GM23248 (cell line): Measurements from ENCODE around the gene NYAP2. TPM values are rescaled to one million over a fixed set of nuclear protein-coding genes. Genes with fewer than 3 reads are reported as not detected.

ENCODE experiments used
- DNase-seq: peaks from one replicate; pipeline ENCODE4 v3.0.0-alpha.2; 2015
- H2AFZ ChIP-seq: fragments of 200-600 bp; sonication (generic); 2 replicates; pipeline ENCODE4 v1.6.1; 2016; ENCODE audit warnings: antibody characterized with exemption
- H3F3A ChIP-seq: fragments of 200-600 bp; sonication (generic); 2 replicates; pipeline ENCODE4 v1.6.1; 2016; ENCODE audit warnings: mild to moderate bottlenecking, antibody characterized with exemption, mixed run types; ENCODE audit not compliant: insufficient read depth
- H3K27ac ChIP-seq: fragments of 200-600 bp; sonication (generic); 2 replicates; pipeline ENCODE4 v1.5.1; 2016; ENCODE audit warnings: mild to moderate bottlenecking
- H3K27me3 ChIP-seq: fragments of 200-600 bp; sonication (generic); replicated peaks from 2 replicates; pipeline ENCODE4 v1.6.1; 2016; ENCODE audit warnings: mild to moderate bottlenecking; ENCODE audit not compliant: insufficient read depth
- H3K36me3 ChIP-seq: fragments of 200-600 bp; sonication (generic); 2 replicates; pipeline ENCODE4 v1.6.1; 2016; ENCODE audit warnings: low read depth, mild to moderate bottlenecking
- H3K4me1 ChIP-seq: fragments of 200-600 bp; sonication (generic); 2 replicates; pipeline ENCODE4 v1.6.1; 2016; ENCODE audit warnings: mild to moderate bottlenecking; ENCODE audit not compliant: insufficient read depth
- H3K4me2 ChIP-seq: fragments of 200-600 bp; sonication (generic); one replicate; pipeline ENCODE4 v1.6.1; 2016; ENCODE audit warnings: mild to moderate bottlenecking; ENCODE audit not compliant: unreplicated experiment
- H3K4me3 ChIP-seq: fragments of 200-600 bp; sonication (generic); 2 replicates; pipeline ENCODE4 v1.5.1; 2016; ENCODE audit warnings: mild to moderate bottlenecking
- H3K79me2 ChIP-seq: fragments of 200-600 bp; sonication (generic); 2 replicates; pipeline ENCODE4 v1.6.1; 2016; ENCODE audit warnings: mild to moderate bottlenecking; ENCODE audit not compliant: insufficient read depth
- H3K9ac ChIP-seq: fragments of 200-600 bp; sonication (generic); 2 replicates; pipeline ENCODE4 v1.6.1; 2016; ENCODE audit warnings: mild to moderate bottlenecking
- H3K9me2 ChIP-seq: fragments of 200-600 bp; sonication (generic); 2 replicates; pipeline ENCODE4 v1.6.1; 2016; ENCODE audit warnings: mixed run types, mild to moderate bottlenecking, moderate library complexity; ENCODE audit not compliant: insufficient read depth
- H3K9me3 ChIP-seq: fragments of 200-600 bp; sonication (generic); one replicate; pipeline ENCODE4 v1.6.1; 2017; ENCODE audit warnings: low read depth
- H4K20me1 ChIP-seq: fragments of 200-600 bp; sonication (generic); 2 replicates; pipeline ENCODE4 v1.6.0; 2016; ENCODE audit not compliant: insufficient read depth
- EZH2 ChIP-seq: fragments of 200-600 bp; sonication (generic); IDR thresholded peaks from 2 replicates; pipeline ENCODE4 v1.6.1; 2018; ENCODE audit warnings: antibody characterized with exemption, mild to moderate bottlenecking; ENCODE audit not compliant: insufficient read depth, poor library complexity, severe bottlenecking
- EZH2phosphoT487 ChIP-seq: fragments of 200-600 bp; sonication (generic); IDR thresholded peaks from 2 replicates; pipeline ENCODE4 v1.6.1; 2018; ENCODE audit warnings: antibody characterized with exemption, moderate library complexity, mild to moderate bottlenecking, low read depth; ENCODE audit not compliant: insufficient read depth
- WGBS, 2 experiments: methylation state at CpG; one replicate each; pipeline ENCODE4 v1.1.6; 2015 to 2017; ENCODE audit warnings: low lambda C conversion rate in 2 of 2, low coverage in 1 of 2; ENCODE audit errors: missing lambda C conversion rate in 2 of 2; 5-methylcytosine and 5-hydroxymethylcytosine counted together
- in situ Hi-C: fragments of 300-500 bp; cut with MboI; formaldehyde crosslinking; loops from 2 replicates; pipeline ENCODE4 v1.15.0; 2020
- polyA plus RNA-seq: library from polyadenylated mRNA; unstranded; fragments of >200 nt; fragmentation: Nextera tagmentation; extraction: Ambion mirVana; gene quantifications from 2 replicates; pipeline ENCODE4 v1.2.1, GENCODE V29; 2016
- total RNA-seq: library from RNA; depleted of rRNA; stranded (reverse); fragments of >200 nt; shearing (Covaris generic); gene quantifications from 2 replicates; pipeline ENCODE4 v1.2.3, GENCODE V29; 2014

The NYAP2 gene
- total and polyA plus RNA-seq, 2 experiments from 2014 or later: not detected

GRCh38 chr2:225398372-225398771, 1.1 kb upstream of the NYAP2 start:
- 8 to 14% methylated on average over 2 of the region's 2 CpGs for WGBS, 2 experiments

DNA sequence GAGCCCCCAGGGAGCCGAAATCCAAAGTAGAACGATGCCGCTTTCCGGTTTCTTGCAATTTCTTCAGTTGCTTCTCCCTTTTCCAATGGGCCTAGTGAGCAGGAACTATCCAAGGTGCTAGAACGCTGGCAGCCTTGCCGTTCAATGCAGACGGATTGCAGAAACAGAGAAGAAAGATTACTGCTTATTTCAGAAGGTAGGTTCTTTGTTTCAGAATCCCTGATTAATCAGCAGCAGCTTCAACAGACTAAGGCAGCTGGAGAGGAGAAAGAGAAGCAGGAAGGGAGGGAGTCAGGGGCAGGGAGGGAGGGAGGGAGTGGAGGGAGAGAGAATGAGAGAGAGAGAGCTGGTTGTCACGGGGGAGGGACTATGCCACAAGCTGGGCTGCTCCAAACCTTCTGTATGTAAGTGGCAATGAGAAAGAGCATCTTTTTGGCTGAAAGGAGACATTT, 576 bp downstream of the NYAP2 start:
- in situ Hi-C loops: no loop called here
- H3K27me3 ChIP-seq: no peaks in the 10 kb centered on the region
- no peaks in the 10 kb centered on the region for H3F3A ChIP-seq
- H3K79me2 ChIP-seq: no peaks in the 10 kb centered on the region
- H4K20me1 ChIP-seq: no peaks in the 10 kb centered on the region
- 12 to 24% methylated on average over 8 of the region's 8 CpGs for WGBS, 2 experiments
- no peak for TF ChIP-seq EZH2
- no peak for TF ChIP-seq EZH2phosphoT487
- H3K9me2 ChIP-seq: 0 out of 2 replicates have a peak, but pooled peaks cover 4% of the 10 kb centered on the region
- no peak overlapping the region for H3K4me2 ChIP-seq
- H3K4me1 ChIP-seq: no peaks in the 10 kb centered on the region
- peak; percentile 67 for DNase-seq
- H3K9me3 ChIP-seq: no peaks in the 10 kb centered on the region
- no peak overlapping the region for H3K27ac ChIP-seq
- H3K36me3 ChIP-seq: no peaks in the 10 kb centered on the region
- no peak overlapping the region for H3K4me3 ChIP-seq
- H3K9ac ChIP-seq: no peak overlapping the region
- H2AFZ ChIP-seq: no peak overlapping the region

More at GRCh38 chr2:225398372-225398771, 1.1 kb upstream of the NYAP2 start:
- Histone ChIP-seq H3K27me3 (no peaks in the 10 kb centered on the region), H3K4me3 (no peak overlapping the region), H3K9me3 (no peaks in the 10 kb centered on the region), H3K36me3 (no peaks in the 10 kb centered on the region), H3F3A (no peaks in the 10 kb centered on the region), H3K4me2 (no peak overlapping the region), H3K9me2 (0 out of 2 replicates have a peak, but pooled peaks cover 4% of the 10 kb centered on the region), H2AFZ (no peak overlapping the region), H3K27ac (no peak overlapping the region), H3K9ac (no peak overlapping the region), H3K4me1 (no peaks in the 10 kb centered on the region), H4K20me1 (no peaks in the 10 kb centered on the region), H3K79me2 (no peaks in the 10 kb centered on the region)
- in situ Hi-C loops: no loop called here
- TF ChIP-seq EZH2: no peak
- TF ChIP-seq EZH2phosphoT487: no peak
- DNase-seq: no peak

DNA sequence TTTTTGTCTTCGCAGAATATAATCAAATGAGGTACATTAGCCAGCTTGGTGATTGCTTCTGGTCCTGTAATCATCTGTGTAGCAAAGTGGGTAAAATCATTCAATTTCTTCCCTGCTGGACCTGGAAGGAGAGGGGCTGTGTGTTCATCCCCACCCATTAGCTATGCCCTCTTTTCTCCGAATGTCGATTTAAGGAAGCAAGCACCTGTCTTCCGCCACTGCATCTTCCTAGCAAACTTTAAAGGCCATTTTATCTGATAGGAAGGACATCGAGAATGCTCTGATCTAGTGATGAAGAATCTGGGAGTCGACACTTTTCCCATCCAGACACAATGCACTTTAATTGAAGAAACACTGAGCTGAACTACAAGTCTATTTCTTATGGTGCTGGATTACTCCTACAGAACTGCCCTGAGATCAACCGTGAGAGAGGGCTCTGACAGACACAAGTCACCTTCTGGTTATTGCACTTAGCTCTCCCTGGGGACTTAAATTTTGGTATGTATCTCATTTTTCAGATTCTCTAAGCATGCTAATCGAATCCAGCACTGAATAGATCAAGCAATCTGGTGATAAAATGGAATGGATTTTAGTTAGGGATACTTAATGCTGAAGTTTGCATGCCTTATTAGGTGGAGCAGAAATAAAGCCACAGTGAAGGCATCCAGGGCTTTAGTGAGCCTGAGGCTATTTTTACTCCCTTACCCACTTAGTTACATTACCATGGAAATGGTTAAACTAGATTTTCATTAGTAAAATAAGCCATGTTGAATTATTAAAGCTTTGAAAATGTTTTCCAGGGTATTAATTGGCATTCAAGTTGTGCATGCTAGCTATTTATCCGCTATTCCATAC, 1.3 kb downstream of the NYAP2 start:
- Histone ChIP-seq H3K4me3 (no peak overlapping the region), H3K9me3 (no peaks in the 10 kb centered on the region), H3K4me1 (no peaks in the 10 kb centered on the region), H4K20me1 (no peaks in the 10 kb centered on the region), H3K9me2 (0 out of 2 replicates have a peak, but pooled peaks cover 4% of the 10 kb centered on the region), H2AFZ (no peak overlapping the region), H3K36me3 (no peaks in the 10 kb centered on the region), H3K79me2 (no peaks in the 10 kb centered on the region), H3K4me2 (no peak overlapping the region), H3F3A (no peaks in the 10 kb centered on the region), H3K27me3 (no peaks in the 10 kb centered on the region), H3K9ac (no peak overlapping the region), H3K27ac (no peak overlapping the region)
- WGBS, 2 experiments: 37 to 45% methylated on average over 9 of the region's 9 CpGs
- no peak for DNase-seq
- in situ Hi-C loops: no loop called here
- TF ChIP-seq EZH2phosphoT487: no peak

DNA sequence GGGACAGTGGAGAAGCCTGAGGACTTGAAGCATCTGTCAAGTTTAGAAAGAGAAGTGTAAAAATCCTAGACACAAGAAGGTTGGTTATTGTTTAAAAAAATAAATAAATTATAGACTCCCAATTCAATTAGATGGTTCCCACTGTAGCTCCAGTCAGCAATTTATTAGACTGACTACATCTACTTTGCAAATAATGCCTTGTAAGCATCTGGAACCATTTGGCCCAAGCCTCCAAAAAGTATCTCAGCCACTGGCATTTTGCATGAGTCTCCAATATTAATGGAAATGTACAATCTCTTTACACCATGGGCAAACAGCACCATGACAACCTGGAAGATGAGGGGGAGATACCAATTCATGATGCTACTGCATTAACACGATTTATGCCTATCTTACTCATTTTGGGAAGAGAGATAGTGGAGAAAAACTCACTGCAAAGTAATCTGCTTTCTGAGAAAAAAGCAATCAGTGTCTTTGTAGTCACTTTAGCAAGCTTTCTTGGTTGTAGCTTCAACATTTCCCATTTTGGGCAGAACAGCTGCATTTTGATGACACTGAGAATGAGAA, 2.8 kb downstream of the NYAP2 start:
- 0% methylated on average over 1 of the region's 1 CpG for WGBS, 2 experiments
- DNase-seq: no peak
- Histone ChIP-seq H3K79me2 (no peaks in the 10 kb centered on the region), H3K4me2 (no peak overlapping the region), H3K9ac (no peak overlapping the region), H2AFZ (no peak overlapping the region), H3F3A (no peaks in the 10 kb centered on the region), H4K20me1 (no peaks in the 10 kb centered on the region), H3K27me3 (no peaks in the 10 kb centered on the region), H3K4me3 (no peak overlapping the region), H3K4me1 (no peaks in the 10 kb centered on the region), H3K9me3 (no peaks in the 10 kb centered on the region), H3K9me2 (0 out of 2 replicates have a peak, but pooled peaks cover under 1% of the 10 kb centered on the region), H3K36me3 (no peaks in the 10 kb centered on the region), H3K27ac (no peak overlapping the region)
- in situ Hi-C loops: no loop called here
- TF ChIP-seq EZH2phosphoT487 (no peak), EZH2 (no peak)
